Epithelial cell of proximal tubule (primary cell): ENCODE data around the gene NECAB2. TPM values are rescaled to one million over a fixed set of nuclear protein-coding genes. Genes with fewer than 3 reads are reported as not detected.

ENCODE experiments used
- DNase-seq: peaks from one replicate; pipeline ENCODE4 v3.0.0-alpha.2; 2011; ENCODE audit warnings: low read depth
- H3K4me3 ChIP-seq: 2 replicates; pipeline ENCODE4 v1.5.1; 2011; ENCODE audit warnings: low read depth, mild to moderate bottlenecking, low read length
- CTCF ChIP-seq: conservative IDR thresholded peaks from 2 replicates; pipeline ENCODE4 v1.5.1; 2012; ENCODE audit warnings: low read depth, mild to moderate bottlenecking, low read length
- total RNA-seq: library from RNA; depleted of rRNA; stranded (reverse); fragments of >200 nt; gene quantifications from 2 replicates; pipeline ENCODE4 v1.2.3, GENCODE V29; 2015

The NECAB2 gene
- total RNA-seq, 1 donor from 2014 or later, result not detected

DNA sequence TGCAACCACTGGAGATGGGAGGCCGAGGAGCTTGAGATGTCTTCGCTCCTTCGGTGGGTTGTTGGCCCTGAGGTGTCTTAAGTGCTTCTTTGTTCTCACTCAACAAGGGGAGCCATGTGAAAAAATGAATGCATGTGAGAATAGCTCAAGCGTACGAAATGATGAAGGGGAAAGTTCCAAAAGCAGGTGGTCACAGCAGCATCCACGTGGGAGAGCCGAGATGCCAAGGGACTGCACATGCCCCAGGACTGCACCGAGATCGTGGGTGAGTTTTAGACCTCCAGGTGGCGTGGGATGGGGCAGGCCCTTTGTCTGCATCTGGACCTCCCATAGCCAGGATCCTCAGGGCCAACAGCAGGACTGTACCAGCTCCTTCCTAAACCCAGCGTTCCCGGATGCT is 66.5 kb downstream of the NECAB2 start:
- no peak for TF ChIP-seq CTCF
- no peak for DNase-seq
- H3K4me3 ChIP-seq, result no peak overlapping the region

DNA sequence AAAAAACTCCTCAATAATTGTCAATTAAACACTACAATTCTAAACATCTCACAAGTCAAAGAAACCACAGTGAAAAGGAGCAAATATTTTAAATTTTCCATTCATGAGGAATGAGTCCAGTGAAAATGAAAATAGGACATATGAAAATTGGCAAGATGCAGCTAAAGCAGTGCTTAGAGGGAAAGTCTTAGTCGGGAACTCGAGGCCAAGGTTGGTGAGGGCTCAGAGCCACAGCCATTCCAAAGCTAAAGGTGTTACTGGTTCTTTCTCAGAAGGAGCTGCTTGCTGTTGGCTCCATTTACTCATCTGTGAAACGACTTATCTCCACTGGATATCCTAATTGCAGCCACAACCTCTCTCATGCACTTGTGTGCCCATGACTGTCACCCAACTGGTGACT is 68.1 kb downstream of the NECAB2 start:
- H3K4me3 ChIP-seq, result no peak overlapping the region
- no peak for DNase-seq
- no peak for TF ChIP-seq CTCF

GRCh38 chr16:84036982-84037425 is 69.0 kb downstream of the NECAB2 start:
- no peak overlapping the region for H3K4me3 ChIP-seq
- DNase-seq, result no peak
- TF ChIP-seq CTCF, result no peak

DNA sequence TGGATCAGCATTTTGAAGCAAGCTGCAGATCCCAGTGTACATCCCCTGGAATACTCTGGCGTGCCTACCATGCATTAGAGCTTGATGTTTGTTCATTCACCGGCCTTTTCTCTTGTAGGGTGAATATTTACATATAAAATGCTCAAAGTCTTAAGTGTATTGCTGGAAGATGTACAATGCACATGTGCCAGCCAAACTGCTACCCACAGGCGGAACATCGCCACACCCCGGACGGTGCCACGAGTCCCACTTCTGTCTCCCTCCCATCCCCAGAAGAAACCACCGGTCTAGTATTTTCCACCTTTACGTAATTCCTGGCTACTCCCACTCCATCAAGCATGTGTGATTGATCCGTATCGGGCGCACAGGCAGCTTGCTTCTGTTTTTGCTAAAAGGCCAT is 70.4 kb downstream of the NECAB2 start:
- no peak overlapping the region for H3K4me3 ChIP-seq
- no peak for TF ChIP-seq CTCF
- DNase-seq, result no peak

DNA sequence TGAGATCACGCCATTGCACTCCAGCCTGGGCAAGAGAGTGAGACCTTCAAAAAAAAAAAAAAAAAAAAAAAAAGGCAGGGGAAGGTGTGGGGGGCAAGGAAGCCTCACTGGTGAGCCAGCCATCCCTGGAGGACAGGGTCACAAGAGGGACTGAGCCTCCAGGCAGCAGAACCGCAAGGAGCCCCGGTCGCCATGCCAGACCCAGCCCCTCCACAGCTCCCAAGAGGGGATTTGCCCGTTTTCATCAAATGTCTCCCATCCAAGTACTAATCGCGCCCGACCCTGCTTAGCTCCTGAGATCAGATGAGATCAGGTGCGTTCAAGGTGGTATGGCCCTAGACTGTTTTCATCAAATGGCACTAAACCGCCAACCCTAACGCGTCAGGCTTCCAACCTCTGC is 71.7 kb downstream of the NECAB2 start:
- TF ChIP-seq CTCF, result no peak
- DNase-seq, result no peak
- no peak overlapping the region for H3K4me3 ChIP-seq

- DNase-seq, result no peak
- no peak overlapping the region for H3K4me3 ChIP-seq
- TF ChIP-seq CTCF, result no peak
These were observed 72.3 kb downstream of the NECAB2 start for GRCh38 chr16:84040226-84040822.

- TF ChIP-seq CTCF, result no peak
- H3K4me3 ChIP-seq, result no peak overlapping the region
- DNase-seq, result no peak
These were observed 73.1 kb downstream of the NECAB2 start for GRCh38 chr16:84040823-84041820.
